GM21367 (cell line): Measurements from ENCODE around the gene GJA3.

Source experiments
- ATAC-seq: cut with Tn5 transposase; IDR thresholded peaks from one replicate; pipeline ENCODE4 v1.9.1; 2021; ENCODE audit not compliant: unreplicated experiment

Gene GJA3

DNA sequence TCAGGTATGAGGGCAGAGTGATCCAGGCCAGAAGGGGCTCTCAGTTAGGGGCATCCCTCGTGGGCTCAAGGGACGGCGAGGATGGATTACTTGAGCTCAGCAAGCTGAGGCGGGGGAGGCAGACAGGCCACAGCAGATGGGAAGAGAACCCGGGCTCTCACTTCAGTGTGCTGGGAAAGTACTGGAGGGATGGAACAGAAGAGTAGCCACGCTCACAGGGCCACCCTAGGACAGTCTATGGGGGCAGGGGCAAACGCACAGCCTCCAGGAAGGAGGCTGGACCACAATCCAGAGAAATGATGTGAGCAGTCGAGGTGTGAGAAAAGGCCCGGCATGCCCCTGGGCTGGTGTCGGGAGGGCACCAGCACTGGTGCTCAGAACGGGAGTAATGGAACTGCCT lies 9.2 kb downstream of the GJA3 start:
- no peak for ATAC-seq

DNA sequence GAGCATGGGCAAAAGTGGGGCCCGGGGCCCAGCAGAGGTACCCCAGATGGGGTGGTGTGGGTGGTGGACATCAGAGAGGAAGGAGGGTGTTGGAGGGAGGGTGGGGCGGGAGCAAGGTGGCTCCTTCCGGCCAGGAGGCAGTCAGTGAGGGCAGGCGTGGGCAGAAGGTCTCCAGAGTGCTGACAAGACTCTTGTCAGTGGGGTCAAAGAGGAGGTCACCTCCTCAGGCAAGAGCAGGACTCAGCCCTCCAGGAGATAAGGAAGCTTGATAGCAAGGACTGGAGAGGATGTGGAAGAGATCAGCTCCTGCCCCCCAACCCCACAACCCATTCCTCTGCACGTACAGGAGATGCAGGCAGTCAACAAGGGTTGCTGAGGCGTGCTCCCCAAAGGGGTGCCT lies 9.8 kb downstream of the GJA3 start:
- no peak for ATAC-seq

GRCh38 chr13:20150561-20150960 lies 10.3 kb downstream of the GJA3 start:
- ATAC-seq = no peak

GRCh38 chr13:20149762-20150161 lies 11.1 kb downstream of the GJA3 start:
- ATAC-seq = no peak

DNA sequence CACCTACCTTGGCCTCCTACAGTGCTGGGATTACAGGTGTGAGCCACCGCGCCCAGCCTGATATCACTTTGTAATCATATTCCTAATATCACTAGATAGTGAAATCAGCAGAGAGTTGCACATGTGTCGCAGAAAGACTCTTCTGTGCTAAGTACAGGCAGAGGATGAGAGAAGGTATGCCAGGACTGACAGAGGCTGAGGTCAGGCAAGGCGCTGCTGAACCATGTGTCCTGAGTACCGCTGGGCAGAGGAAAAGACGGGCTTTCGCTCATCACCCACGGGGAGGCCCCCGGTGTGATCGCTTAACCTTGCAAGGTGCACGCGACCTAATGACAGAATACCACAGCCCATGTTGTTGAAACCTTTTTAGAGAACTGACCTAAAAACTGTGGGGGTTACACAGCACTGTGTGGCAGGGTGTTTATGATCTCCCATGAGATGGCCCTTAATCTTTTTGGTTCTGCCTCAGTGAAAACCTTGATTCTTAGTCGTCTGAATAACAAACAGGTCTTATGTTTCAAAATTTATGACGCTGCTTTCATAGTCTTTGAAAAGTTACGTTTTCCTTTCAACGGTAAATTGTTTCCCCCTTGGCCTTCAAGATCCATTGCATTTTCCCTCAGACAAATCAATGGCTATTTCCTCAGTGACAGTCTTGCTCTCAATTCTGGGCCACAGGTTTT lies 12.2 kb downstream of the GJA3 start:
- ATAC-seq = no peak

GRCh38 chr13:20146381-20146780 lies 14.5 kb downstream of the GJA3 start:
- no peak for ATAC-seq

DNA sequence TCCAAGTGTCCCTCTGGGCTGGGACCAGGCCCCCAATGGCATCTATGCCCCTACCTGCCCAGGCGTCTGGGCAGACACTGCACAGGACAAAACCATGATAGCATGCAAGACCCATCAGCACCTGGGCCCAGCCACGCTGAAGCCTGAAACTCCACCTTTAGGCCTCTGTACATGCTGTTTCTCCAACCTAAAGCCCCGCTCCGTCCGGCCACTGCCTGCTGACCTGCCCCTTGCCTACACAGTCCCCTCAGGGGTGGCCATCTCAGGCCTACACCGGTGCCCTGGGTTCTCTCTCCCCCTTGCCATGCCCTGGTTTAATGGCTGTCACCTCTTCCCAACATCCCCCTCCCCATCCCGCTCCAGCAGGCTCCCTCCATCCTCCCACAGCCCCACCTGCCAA lies 15.3 kb downstream of the GJA3 start:
- no peak for ATAC-seq

- no peak for ATAC-seq
Observed at GRCh38 chr13:20144141-20144850, 16.6 kb downstream of the GJA3 start.

- no peak for ATAC-seq
Observed at GRCh38 chr13:20142927-20143480, 17.8 kb downstream of the GJA3 start.

- ATAC-seq = no peak
Observed at GRCh38 chr13:20142023-20142926, 18.6 kb downstream of the GJA3 start.

DNA sequence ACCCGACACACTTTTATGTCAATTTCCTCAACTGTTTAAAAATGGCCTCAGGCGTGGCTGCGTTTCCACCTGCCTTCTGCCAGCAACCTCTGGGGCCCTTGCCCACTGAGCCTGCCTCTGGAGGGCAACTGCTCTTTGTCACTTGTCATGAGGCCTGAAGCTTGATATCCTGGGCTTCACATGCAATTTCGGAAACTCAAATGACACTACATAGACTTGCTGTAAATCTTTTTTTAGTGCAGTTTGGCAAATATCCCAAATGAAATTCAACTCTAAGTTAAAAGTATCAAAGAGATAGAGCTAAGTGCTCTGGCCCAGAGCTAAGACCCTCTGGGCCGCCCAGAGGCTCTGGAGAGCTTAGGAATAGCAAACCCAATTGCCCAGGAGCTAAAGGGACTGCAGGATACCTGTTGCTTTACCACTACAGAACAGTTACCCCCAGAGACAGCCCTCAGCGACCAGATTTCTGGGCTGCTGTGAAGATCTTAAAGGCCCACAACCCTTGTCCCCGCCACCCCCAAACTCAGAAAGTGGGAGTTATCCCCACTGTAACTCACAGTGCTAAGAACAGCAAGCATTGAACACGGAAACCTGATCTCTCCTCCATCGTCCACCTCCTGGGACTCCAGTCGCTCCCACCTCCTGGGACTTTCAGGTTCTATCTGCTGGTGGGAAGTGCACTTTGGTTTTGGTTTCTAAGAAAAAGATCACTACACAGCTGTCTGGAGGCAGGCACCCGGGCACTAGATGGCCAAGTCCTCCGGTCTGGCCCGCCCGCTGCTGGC lies 19.4 kb downstream of the GJA3 start:
- ATAC-seq = no peak

DNA sequence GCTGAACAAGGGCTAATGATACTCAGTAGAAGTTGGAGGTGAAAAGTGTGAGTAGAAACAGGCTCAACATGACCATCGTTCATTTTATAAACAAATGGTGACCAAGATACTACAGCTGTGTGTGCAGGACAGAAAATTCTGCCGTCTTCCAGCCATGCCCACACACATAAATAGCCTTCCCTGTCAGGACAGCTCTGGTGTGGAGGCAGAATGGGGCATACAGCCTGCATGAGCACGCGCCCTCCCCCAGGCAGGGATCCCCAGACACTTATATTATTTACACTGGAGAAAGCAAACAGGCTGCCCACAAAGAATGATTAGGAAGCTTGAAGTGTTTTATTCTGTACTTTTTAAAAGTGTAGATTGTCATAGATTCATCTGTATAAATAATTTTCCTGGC lies 20.4 kb downstream of the GJA3 start:
- ATAC-seq = no peak

DNA sequence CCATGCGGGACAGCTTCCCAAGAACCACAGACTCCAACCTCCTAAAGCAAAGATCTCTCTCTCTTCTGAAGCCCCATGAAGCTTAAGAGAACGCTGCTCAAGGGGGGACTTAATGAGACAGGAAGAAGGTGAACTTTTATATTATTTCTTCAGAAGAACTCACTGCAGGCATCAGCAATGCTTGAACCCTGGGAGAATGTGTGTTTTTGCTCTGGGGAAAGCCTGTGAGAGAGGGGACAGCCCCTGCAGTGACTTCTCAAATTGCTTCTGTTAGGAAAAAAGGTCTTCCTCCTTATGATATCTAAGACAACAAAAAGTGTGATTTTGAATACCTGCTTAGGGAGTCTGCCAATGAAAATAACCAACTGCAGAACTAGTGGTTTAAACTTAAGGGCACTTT lies 23.0 kb downstream of the GJA3 start:
- no peak for ATAC-seq

- ATAC-seq = no peak
Observed at GRCh38 chr13:20136781-20137703, 23.8 kb downstream of the GJA3 start.

- ATAC-seq = no peak
Observed at GRCh38 chr13:20134732-20135131, 26.1 kb downstream of the GJA3 start.

DNA sequence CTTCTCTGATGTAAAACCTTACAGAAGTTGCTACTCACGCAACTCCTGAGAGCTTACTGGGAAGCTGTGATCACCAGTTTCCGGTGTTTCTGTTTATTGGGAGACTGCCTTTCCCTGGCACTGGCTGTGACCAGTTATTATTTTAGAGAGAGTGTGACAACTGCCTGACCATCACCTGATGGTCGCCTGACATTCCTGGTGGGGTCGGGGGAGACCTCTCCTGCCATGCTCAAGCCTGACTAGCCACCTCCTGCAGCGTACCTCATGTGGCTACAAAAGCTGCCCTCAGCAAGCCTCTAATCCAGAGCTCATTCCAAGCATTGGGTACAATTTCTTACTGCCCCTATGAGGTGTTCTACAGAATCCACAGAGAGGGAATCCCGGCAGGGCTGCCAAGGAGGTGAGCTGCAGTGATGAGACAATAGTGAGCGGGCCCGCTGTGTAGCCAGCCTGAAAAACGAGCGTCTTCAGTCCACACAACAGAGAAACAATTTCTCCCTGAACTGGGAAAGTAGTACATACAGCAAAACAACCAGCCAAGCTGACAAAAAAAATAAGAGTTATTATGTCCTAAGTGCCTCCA lies 28.7 kb downstream of the GJA3 start:
- ATAC-seq = no peak

DNA sequence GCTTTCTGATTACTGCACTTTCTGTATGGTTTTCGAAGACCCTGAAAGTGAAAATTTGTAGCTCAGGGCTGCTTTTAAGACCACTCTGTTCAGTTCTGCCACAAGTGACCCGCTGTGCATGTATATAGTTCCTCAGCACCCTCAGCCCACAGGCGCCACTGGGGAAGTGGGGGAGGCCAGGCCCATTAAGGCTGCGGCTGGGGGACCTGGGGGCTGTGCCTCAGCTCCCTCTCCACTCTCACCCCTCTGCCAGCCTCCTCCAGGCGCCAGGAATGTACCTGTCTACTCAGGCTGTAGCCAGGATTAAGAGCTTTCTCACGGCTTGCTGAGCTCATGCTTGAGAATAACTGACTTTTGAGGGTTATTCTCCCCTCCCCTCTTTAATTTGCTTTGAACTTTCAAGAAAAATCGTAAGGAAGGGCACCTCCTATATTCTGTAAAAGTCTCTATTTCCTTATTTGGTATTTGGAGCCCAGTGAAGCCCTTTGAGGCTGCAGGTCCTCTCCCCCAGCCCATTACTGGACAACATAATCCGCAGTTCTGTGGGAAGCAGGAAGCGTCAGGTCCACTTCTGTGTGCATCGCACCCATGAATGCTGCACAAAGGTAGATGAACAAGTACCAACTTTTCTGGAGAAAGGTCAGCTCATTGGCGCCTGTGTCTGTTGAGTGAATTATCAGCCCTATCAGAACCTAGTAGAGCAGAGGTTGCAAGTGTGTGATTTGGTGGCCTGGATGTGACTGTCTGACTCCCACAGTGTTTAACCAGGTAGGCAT lies 29.6 kb downstream of the GJA3 start:
- ATAC-seq = no peak

DNA sequence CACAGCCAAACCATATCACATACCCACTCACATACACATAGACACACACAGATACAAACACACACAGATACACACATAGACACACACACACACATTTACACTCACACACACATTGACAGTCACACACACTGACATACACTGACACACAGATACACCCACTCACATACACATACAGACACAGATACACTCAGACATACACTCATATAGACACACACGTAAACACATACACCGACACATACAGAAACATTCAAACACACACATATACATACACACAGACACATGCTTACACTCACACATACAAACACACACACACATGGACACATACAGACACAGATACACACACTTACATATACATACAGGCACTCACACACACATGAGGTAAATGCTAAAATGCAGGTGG lies 30.2 kb downstream of the GJA3 start:
- no peak for ATAC-seq

DNA sequence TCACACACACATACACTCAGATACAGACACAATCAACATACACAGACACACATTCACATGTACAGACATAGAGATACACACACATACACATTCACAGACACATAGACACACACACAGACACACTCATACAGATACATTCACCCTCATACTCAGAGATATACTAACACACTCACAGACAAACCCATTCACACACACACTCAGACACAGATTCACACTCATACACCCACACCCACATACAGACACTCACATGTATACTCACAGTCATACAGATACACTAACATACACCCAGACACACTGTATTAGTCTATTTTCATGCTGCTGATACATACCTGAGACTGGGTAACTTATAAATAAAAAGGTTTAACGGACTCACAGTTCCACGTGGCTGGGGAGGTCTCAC lies 30.8 kb downstream of the GJA3 start:
- no peak for ATAC-seq
